Parathyroid adenoma (tissue), 2 donors: Measurements from ENCODE around the gene DDX10.
"Not testable (repeated sequence)": the region's sequence is repeated elsewhere in the genome, so short reads cannot be mapped to it uniquely, and the experiment has no call there.

Source experiments
- H2AFZ ChIP-seq: fragments of 300-600 bp; sonication (generic); one replicate; pipeline ENCODE4 v1.7.0; 2017; ENCODE audit warnings: antibody characterized with exemption, mild to moderate bottlenecking
- H3K27ac ChIP-seq: fragments of 300-600 bp; sonication (generic); one replicate; pipeline ENCODE4 v1.7.0; 2017
- H3K27me3 ChIP-seq: fragments of 300-600 bp; sonication (generic); one replicate; pipeline ENCODE4 v1.7.0; 2017; ENCODE audit warnings: low read length; ENCODE audit not compliant: control insufficient read depth, insufficient read depth
- H3K36me3 ChIP-seq: fragments of 300-600 bp; sonication (generic); one replicate; pipeline ENCODE4 v1.7.0; 2017; ENCODE audit warnings: low read length; ENCODE audit not compliant: control insufficient read depth, insufficient read depth
- H3K4me1 ChIP-seq: fragments of 300-600 bp; sonication (generic); one replicate; pipeline ENCODE4 v1.7.0; 2017; ENCODE audit warnings: control low read depth
- H3K4me2 ChIP-seq: fragments of 300-600 bp; sonication (generic); one replicate; pipeline ENCODE4 v1.7.0; 2017; ENCODE audit warnings: low read length
- H3K4me3 ChIP-seq: fragments of 300-600 bp; sonication (generic); one replicate; pipeline ENCODE4 v1.7.0; 2017; ENCODE audit warnings: low read depth, low read length
- H3K79me2 ChIP-seq: fragments of 300-600 bp; sonication (generic); one replicate; pipeline ENCODE4 v1.7.0; 2017; ENCODE audit warnings: control low read depth
- H3K9ac ChIP-seq: fragments of 300-600 bp; sonication (generic); one replicate; pipeline ENCODE4 v1.7.0; 2017; ENCODE audit warnings: mild to moderate bottlenecking
- H3K9me3 ChIP-seq: fragments of 300-600 bp; sonication (generic); one replicate; pipeline ENCODE4 v1.7.0; 2017; ENCODE audit warnings: low read length; ENCODE audit not compliant: control insufficient read depth
- CTCF ChIP-seq: fragments of 300-600 bp; sonication (generic); IDR thresholded peaks from one replicate; pipeline ENCODE4 v1.7.0; 2017; ENCODE audit warnings: antibody characterized with exemption, mild to moderate bottlenecking
- donor health status: primary hyperparathyroidism.

Gene DDX10

GRCh38 chr11:108768370-108768769, 103.5 kb downstream of the DDX10 start:
- Histone ChIP-seq H3K79me2 (no peaks in the 10 kb centered on the region), H3K9ac (no peak overlapping the region), H3K4me1 (no peaks in the 10 kb centered on the region), H3K27ac (no peak overlapping the region), H3K27me3 (no peaks in the 10 kb centered on the region), H3K36me3 (no peaks in the 10 kb centered on the region), H2AFZ (no peak overlapping the region), H3K4me3 (no peak overlapping the region), H3K9me3 (no peaks in the 10 kb centered on the region), H3K4me2 (no peak overlapping the region)
- no peak for TF ChIP-seq CTCF

- no peak for TF ChIP-seq CTCF
- no peaks in the 10 kb centered on the region for H3K79me2 ChIP-seq
- no peaks in the 10 kb centered on the region for H3K4me1 ChIP-seq
- H3K4me2 ChIP-seq: no peak overlapping the region
- no peaks in the 10 kb centered on the region for H3K9me3 ChIP-seq
- no peaks in the 10 kb centered on the region for H3K36me3 ChIP-seq
- no peaks in the 10 kb centered on the region for H3K27me3 ChIP-seq
- no peak overlapping the region for H3K27ac ChIP-seq
- no peak overlapping the region for H3K4me3 ChIP-seq
- H3K9ac ChIP-seq: no peak overlapping the region
- H2AFZ ChIP-seq: no peak overlapping the region
These were observed 104.1 kb downstream of the DDX10 start for GRCh38 chr11:108768964-108769363.

GRCh38 chr11:108774037-108774730, 109.3 kb downstream of the DDX10 start:
- H2AFZ ChIP-seq: no peak overlapping the region
- no peaks in the 10 kb centered on the region for H3K4me1 ChIP-seq
- no peak for TF ChIP-seq CTCF
- H3K9ac ChIP-seq: no peak overlapping the region
- H3K27ac ChIP-seq: no peak overlapping the region
- no peaks in the 10 kb centered on the region for H3K36me3 ChIP-seq
- no peaks in the 10 kb centered on the region for H3K9me3 ChIP-seq
- H3K27me3 ChIP-seq: no peaks in the 10 kb centered on the region
- H3K4me3 ChIP-seq: no peak overlapping the region
- H3K4me2 ChIP-seq: no peak overlapping the region
- H3K79me2 ChIP-seq: no peaks in the 10 kb centered on the region

- no peak overlapping the region for H3K4me2 ChIP-seq
- H3K36me3 ChIP-seq: no peaks in the 10 kb centered on the region
- no peak for TF ChIP-seq CTCF
- H3K79me2 ChIP-seq: no peaks in the 10 kb centered on the region
- no peak overlapping the region for H3K4me3 ChIP-seq
- H3K9ac ChIP-seq: no peak overlapping the region
- H3K4me1 ChIP-seq: no peaks in the 10 kb centered on the region
- no peak overlapping the region for H3K27ac ChIP-seq
- H2AFZ ChIP-seq: no peak overlapping the region
- H3K27me3 ChIP-seq: no peaks in the 10 kb centered on the region
- no peaks in the 10 kb centered on the region for H3K9me3 ChIP-seq
These were observed 110.5 kb downstream of the DDX10 start for GRCh38 chr11:108775324-108775723.

GRCh38 chr11:108779147-108779546, 114.3 kb downstream of the DDX10 start:
- not testable (repeated sequence) for H3K9ac ChIP-seq, H3K9me3 ChIP-seq, H3K79me2 ChIP-seq, H3K27ac ChIP-seq, H3K27me3 ChIP-seq, H3K4me1 ChIP-seq, H3K36me3 ChIP-seq, H2AFZ ChIP-seq, H3K4me3 ChIP-seq, H3K4me2 ChIP-seq
